ENCODE measurements around the gene SLC38A5. TPM values are rescaled to one million over a fixed set of nuclear protein-coding genes. Genes with fewer than 3 reads are reported as not detected.

The SLC38A5 gene
- total and polyA plus RNA-seq, 2 experiments from 2014 or later = 20.7 to 47.7 TPM

DNA sequence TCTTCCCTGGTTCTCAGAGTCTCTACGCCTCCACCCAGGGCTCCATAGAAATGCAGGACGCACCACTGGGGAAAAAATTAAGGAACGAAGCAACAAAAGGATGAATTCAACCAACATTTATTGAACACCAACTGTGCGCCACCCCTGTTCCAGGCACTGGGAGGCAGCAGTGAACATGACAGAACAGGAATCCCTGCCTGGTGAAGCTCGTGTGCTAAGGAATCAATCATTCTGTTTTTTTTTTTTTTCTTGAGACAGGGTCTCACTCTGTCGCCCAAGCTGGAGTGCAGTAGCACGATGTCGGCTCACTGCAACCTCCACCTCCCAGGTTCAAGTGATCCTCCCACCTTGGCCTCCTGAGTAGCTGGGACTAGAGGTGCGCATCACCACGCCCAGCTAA lies 4.1 kb upstream of the SLC38A5 start:
- Histone ChIP-seq H3K9me2 (ENCODE audit: insufficient read depth) (no peaks in the 10 kb centered on the region), H3K4me2 (no peak overlapping the region), H3K36me3 (ENCODE audit: insufficient read depth) (no peaks in the 10 kb centered on the region), H3K4me1 (ENCODE audit: insufficient read depth) (peaks cover 4% of the 10 kb centered on the region; the same call in 1 of the 2 replicates), H3K79me2 (replicated peaks; ENCODE audit: insufficient read depth) (peaks cover 16% of the 10 kb centered on the region), H3K27me3 (ENCODE audit: insufficient read depth) (no peaks in the 10 kb centered on the region), H3K27ac (ENCODE audit: low read depth) (peak overlapping the region; percentile 85), H3K4me3 (no peak overlapping the region), H4K20me1 (replicated peaks; ENCODE audit: insufficient read depth) (no peaks in the 10 kb centered on the region), H3F3A (replicated peaks; ENCODE audit: low read depth) (no peaks in the 10 kb centered on the region), H2AFZ (no peak overlapping the region)
- H3K27ac Mint-ChIP-seq = peak overlapping the region; percentile 95
- H3K36me3 Mint-ChIP-seq (ENCODE audit: low read depth) = peaks cover 1% of the 10 kb centered on the region; the same call in 2 of the 3 replicates
- H3K27me3 Mint-ChIP-seq (ENCODE audit: insufficient read depth, low read depth, poor library complexity) = peaks cover 11% of the 10 kb centered on the region
- no peaks in the 10 kb centered on the region; the same call in none of the 3 replicates for H3K9me3 Mint-ChIP-seq
- DNase-seq (ENCODE audit: low spot score) (peak; percentile 44), ATAC-seq (peak; percentile 5)
- peak overlapping the region; percentile 56 for H3K4me3 Mint-ChIP-seq
- peaks cover 48% of the 10 kb centered on the region for H3K4me1 Mint-ChIP-seq
- TF ChIP-seq, protein P1, sequence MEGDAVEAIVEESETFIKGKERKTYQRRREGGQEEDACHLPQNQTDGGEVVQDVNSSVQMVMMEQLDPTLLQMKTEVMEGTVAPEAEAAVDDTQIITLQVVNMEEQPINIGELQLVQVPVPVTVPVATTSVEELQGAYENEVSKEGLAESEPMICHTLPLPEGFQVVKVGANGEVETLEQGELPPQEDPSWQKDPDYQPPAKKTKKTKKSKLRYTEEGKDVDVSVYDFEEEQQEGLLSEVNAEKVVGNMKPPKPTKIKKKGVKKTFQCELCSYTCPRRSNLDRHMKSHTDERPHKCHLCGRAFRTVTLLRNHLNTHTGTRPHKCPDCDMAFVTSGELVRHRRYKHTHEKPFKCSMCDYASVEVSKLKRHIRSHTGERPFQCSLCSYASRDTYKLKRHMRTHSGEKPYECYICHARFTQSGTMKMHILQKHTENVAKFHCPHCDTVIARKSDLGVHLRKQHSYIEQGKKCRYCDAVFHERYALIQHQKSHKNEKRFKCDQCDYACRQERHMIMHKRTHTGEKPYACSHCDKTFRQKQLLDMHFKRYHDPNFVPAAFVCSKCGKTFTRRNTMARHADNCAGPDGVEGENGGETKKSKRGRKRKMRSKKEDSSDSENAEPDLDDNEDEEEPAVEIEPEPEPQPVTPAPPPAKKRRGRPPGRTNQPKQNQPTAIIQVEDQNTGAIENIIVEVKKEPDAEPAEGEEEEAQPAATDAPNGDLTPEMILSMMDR (conservative IDR thresholded peaks at IDR 0.05; ENCODE audit: low read depth in 2 of 2) = peak; percentile 27 to 43
- no peak for TF ChIP-seq JUNB (IDR thresholded peaks at IDR 0.05; ENCODE audit: unreplicated experiment)

DNA sequence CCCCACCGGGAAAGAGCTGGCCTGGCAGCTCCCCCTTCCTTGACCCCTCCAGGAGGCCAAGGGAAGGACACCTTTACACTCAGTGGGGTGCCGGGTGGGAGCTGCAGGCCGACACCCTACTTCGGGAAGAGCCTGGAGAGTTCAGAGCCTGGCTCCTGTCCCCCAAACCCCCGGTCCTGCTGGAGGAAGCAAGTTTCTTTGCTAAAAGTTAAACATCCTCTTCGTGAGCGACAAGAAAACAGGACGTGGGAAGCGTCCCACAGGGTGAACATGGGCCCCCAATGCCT lies 3.6 kb upstream of the SLC38A5 start:
- no peaks in the 10 kb centered on the region for H3F3A ChIP-seq (replicated peaks; ENCODE audit: low read depth)
- H3K27me3 Mint-ChIP-seq (ENCODE audit: insufficient read depth, low read depth, poor library complexity) = peaks cover 11% of the 10 kb centered on the region
- no peaks in the 10 kb centered on the region; the same call in none of the 3 replicates for H3K9me3 Mint-ChIP-seq
- ATAC-seq = no peak
- peak overlapping the region; percentile 85; the same call in 1 of the 2 replicates for H3K27ac ChIP-seq (ENCODE audit: low read depth)
- H3K27me3 ChIP-seq (ENCODE audit: insufficient read depth) = no peaks in the 10 kb centered on the region
- DNase-seq (ENCODE audit: low spot score) = no peak
- H4K20me1 ChIP-seq (replicated peaks; ENCODE audit: insufficient read depth) = no peaks in the 10 kb centered on the region
- H3K27ac Mint-ChIP-seq = peak overlapping the region; percentile 95
- no peak overlapping the region for H2AFZ ChIP-seq
- no peaks in the 10 kb centered on the region for H3K36me3 ChIP-seq (ENCODE audit: insufficient read depth)
- H3K4me1 ChIP-seq (ENCODE audit: insufficient read depth) = peaks cover 4% of the 10 kb centered on the region; the same call in 1 of the 2 replicates
- H3K4me2 ChIP-seq = peak overlapping the region; percentile 67; the same call in 1 of the 2 replicates
- H3K9me2 ChIP-seq (ENCODE audit: insufficient read depth) = no peaks in the 10 kb centered on the region
- peak overlapping the region; percentile 56 for H3K4me3 Mint-ChIP-seq
- peaks cover 48% of the 10 kb centered on the region for H3K4me1 Mint-ChIP-seq
- H3K79me2 ChIP-seq (replicated peaks; ENCODE audit: insufficient read depth) = peaks cover 18% of the 10 kb centered on the region
- no peak for TF ChIP-seq EZH2 (IDR thresholded peaks at IDR 0.05; ENCODE audit: low read depth, unreplicated experiment)
- no peak overlapping the region for H3K4me3 ChIP-seq
- no peaks in the 10 kb centered on the region; the same call in 2 of the 3 replicates for H3K36me3 Mint-ChIP-seq (ENCODE audit: low read depth)

DNA sequence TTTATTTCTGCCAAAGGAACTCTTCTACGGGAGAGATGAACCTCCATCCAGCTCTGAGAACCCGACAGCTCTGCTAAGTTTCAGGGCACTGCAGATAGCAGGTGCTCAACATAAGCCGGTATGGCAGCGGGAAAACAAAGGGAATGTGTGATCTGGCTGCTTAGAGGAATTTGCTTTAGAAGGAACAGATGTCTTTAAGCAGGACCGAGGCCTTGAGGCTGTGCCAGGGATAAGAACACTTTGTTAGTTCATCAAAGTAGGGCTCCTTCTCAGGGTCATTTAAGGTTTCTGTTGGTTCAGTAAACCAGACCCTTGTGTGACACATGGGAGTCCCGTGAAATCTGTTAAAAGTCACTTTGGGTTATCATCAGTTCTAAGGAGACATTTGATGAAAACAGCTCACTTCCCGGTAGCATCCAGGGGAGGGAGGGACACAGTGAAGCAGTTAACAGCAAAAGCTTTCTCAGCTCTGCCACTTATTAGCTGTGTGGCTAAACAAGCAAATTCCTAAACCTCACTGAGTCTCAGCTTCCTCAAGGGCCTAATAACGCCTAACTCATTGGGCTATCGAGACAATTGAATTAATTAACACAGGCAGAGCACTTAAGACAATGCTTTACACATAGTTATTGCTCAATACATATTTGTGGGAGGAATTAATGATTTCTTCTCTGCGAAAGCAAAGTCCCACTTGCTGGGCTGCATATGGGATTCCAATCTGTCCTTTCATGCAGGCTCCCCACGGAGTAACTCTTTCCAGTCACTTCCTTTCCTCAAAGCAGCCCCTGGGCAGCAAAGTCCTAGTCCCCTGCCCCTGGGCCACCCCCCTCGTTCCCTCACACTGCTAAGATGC lies 3.0 kb upstream of the SLC38A5 start:
- Histone ChIP-seq H3F3A (replicated peaks; ENCODE audit: low read depth) (no peaks in the 10 kb centered on the region), H3K27me3 (ENCODE audit: insufficient read depth) (no peaks in the 10 kb centered on the region), H3K4me3 (no peak overlapping the region), H2AFZ (no peak overlapping the region), H4K20me1 (replicated peaks; ENCODE audit: insufficient read depth) (no peaks in the 10 kb centered on the region), H3K4me2 (peak overlapping the region; percentile 67), H3K27ac (ENCODE audit: low read depth) (peak overlapping the region; percentile 85), H3K79me2 (replicated peaks; ENCODE audit: insufficient read depth) (peaks cover 23% of the 10 kb centered on the region), H3K4me1 (ENCODE audit: insufficient read depth) (peaks cover 4% of the 10 kb centered on the region; the same call in 1 of the 2 replicates), H3K36me3 (ENCODE audit: insufficient read depth) (no peaks in the 10 kb centered on the region), H3K9me2 (ENCODE audit: insufficient read depth) (no peaks in the 10 kb centered on the region)
- ATAC-seq (peak; percentile 7), DNase-seq (ENCODE audit: low spot score) (peak; percentile 40)
- peaks cover 12% of the 10 kb centered on the region for H3K27me3 Mint-ChIP-seq (ENCODE audit: insufficient read depth, low read depth, poor library complexity)
- peak overlapping the region; percentile 56; the same call in 2 of the 3 replicates for H3K4me3 Mint-ChIP-seq
- no peaks in the 10 kb centered on the region; the same call in none of the 3 replicates for H3K9me3 Mint-ChIP-seq
- H3K36me3 Mint-ChIP-seq (ENCODE audit: low read depth) = no peaks in the 10 kb centered on the region; the same call in 2 of the 3 replicates
- H3K27ac Mint-ChIP-seq = peak overlapping the region; percentile 95; the same call in 1 of the 2 replicates
- H3K4me1 Mint-ChIP-seq = peaks cover 48% of the 10 kb centered on the region
- TF ChIP-seq ZNF331 (CRISPR knock-in tag; IDR thresholded peaks at IDR 0.05; ENCODE audit: low read depth) (no peak), STAT1 (IDR thresholded peaks at IDR 0.05; ENCODE audit: unreplicated experiment) (no peak), EZH2 (IDR thresholded peaks at IDR 0.05; ENCODE audit: low read depth, unreplicated experiment) (no peak), EZH2phosphoT487 (IDR thresholded peaks at IDR 0.05; ENCODE audit: unreplicated experiment) (no peak)
- TF ChIP-seq, protein P1 (conservative IDR thresholded peaks at IDR 0.05; ENCODE audit: low read depth in 2 of 2) = no peak
